GM21529 (cell line): Measurements from ENCODE around the gene SPDEF.

Experiments used
- ATAC-seq: cut with Tn5 transposase; IDR thresholded peaks from one replicate; pipeline ENCODE4 v1.9.1; 2021; ENCODE audit not compliant: unreplicated experiment

Gene SPDEF

GRCh38 chr6:34515473-34516387, 40.4 kb downstream of the SPDEF start:
- no peak for ATAC-seq

- no peak for ATAC-seq
Observed at GRCh38 chr6:34514593-34515472, 41.3 kb downstream of the SPDEF start.

GRCh38 chr6:34514112-34514511, 42.0 kb downstream of the SPDEF start:
- ATAC-seq, result no peak

GRCh38 chr6:34513646-34514045, 42.5 kb downstream of the SPDEF start:
- ATAC-seq, result no peak

GRCh38 chr6:34512738-34513115, 43.4 kb downstream of the SPDEF start:
- no peak for ATAC-seq

- ATAC-seq, result no peak
Observed at GRCh38 chr6:34511915-34512737, 44.0 kb downstream of the SPDEF start.

GRCh38 chr6:34511214-34511914, 44.8 kb downstream of the SPDEF start:
- ATAC-seq, result no peak

GRCh38 chr6:34510299-34510698, 45.8 kb downstream of the SPDEF start:
- ATAC-seq, result no peak

- no peak for ATAC-seq
Observed at GRCh38 chr6:34509782-34510181, 46.3 kb downstream of the SPDEF start.

- ATAC-seq, result no peak
Observed at GRCh38 chr6:34508425-34508824, 47.7 kb downstream of the SPDEF start.

GRCh38 chr6:34506718-34507117, 49.4 kb downstream of the SPDEF start:
- ATAC-seq, result no peak

GRCh38 chr6:34497411-34497810, 58.7 kb downstream of the SPDEF start:
- ATAC-seq, result no peak

GRCh38 chr6:34496103-34496685, 59.9 kb downstream of the SPDEF start:
- no peak for ATAC-seq

GRCh38 chr6:34494973-34495372, 61.2 kb downstream of the SPDEF start:
- ATAC-seq, result no peak

- ATAC-seq, result no peak
Observed at GRCh38 chr6:34493344-34493743, 62.8 kb downstream of the SPDEF start.

- ATAC-seq, result no peak
Observed at GRCh38 chr6:34491091-34491430, 65.1 kb downstream of the SPDEF start.

GRCh38 chr6:34490390-34491090, 65.6 kb downstream of the SPDEF start:
- ATAC-seq, result no peak

- ATAC-seq, result no peak
Observed at GRCh38 chr6:34489207-34489805, 66.8 kb downstream of the SPDEF start.
